Adrenal gland (tissue), 5 donors: Measurements from ENCODE around the gene PKIB.

ENCODE experiments used
- CTCF ChIP-seq, 6 experiments: fragments of 450-650 bp in 4 of 6; fragments of 200-600 bp in 2 of 6; sonication (generic) in 1 of 6; IDR thresholded peaks; 1 replicate in 5 of 6; 2 replicates in 1 of 6; pipeline versions ENCODE4 v1.5.1 to v1.8.0; 2016 to 2021; ENCODE audit warnings: antibody characterized with exemption in 6 of 6, mild to moderate bottlenecking in 2 of 6, moderate library complexity in 1 of 6
- POLR2A ChIP-seq, 2 donors: fragments of 450-650 bp; IDR thresholded peaks; one replicate each; pipeline ENCODE4 v1.6.1; 2017; ENCODE audit warnings: antibody characterized with exemption in 2 of 2, mild to moderate bottlenecking in 2 of 2, moderate library complexity in 1 of 2
- donor health status: DM: no; HTN: no; CAD: no.

GRCh38 chr6:122568797-122569221, 41.4 kb upstream of the PKIB start:
- TF ChIP-seq CTCF (IDR thresholded peaks at IDR 0.05) (no peak), POLR2A (IDR thresholded peaks at IDR 0.05) (no peak)
